ENCODE measurements around the gene HAP1.

DNA sequence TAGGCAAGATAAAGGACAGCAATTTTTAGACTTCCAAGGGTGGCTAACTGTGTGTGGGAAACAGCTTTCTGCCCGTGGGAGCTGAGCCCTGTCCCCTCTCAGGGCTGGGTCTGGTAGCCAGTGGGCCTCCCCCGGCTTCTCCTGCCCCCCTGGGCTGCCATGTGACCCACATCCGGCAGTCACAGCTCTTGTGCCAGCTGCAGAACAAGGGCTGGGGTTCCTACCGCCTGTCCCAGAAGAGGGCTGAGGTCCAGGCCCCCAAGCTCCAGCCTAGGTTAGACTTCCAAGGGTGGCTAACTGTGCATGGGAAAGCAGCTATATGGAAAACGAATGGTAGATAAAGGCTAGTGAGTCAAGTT, 16.2 kb downstream of the HAP1 start:
- no peak for TF ChIP-seq CTCF (IDR thresholded peaks at IDR 0.05; ENCODE audit: poor library complexity)
- TF ChIP-seq EZH2 (IDR thresholded peaks at IDR 0.05; ENCODE audit: borderline replicate concordance), result no peak
- TF ChIP-seq EZH2phosphoT487 (IDR thresholded peaks at IDR 0.05; ENCODE audit: low read depth, severe bottlenecking, unreplicated experiment), result no peak

Measured in hepatocyte (in vitro differentiated cells).